HepG2 (cell line): ENCODE results near the gene PSMC4. TPM values are rescaled to one million over a fixed set of nuclear protein-coding genes. Genes with fewer than 3 reads are reported as not detected.

Experiments used
- ATAC-seq: fragments of 200-7000 bp; cut with Tn5 transposase; 3 replicates; pipeline ENCODE4 v1.9.1; 2020; ENCODE audit warnings: mild to moderate bottlenecking, moderate library complexity
- BruUV-seq: library from RNA; stranded (reverse); fragments of 400-500 nt; replicated peaks from 2 replicates; lab custom pipeline; 2021; lab: Mats Ljungman, UMichigan
- CTCF ChIA-PET: fragments of 300-600 bp; formaldehyde crosslinking; extraction: SDS; loops from one replicate; lab custom pipeline; 2021; ENCODE audit warnings: low total read pairs, inconsistent platforms, low intra/inter-chr PET ratio; lab: Yijun Ruan, JAX
- POLR2A ChIA-PET: fragments of 350-600 bp; sonication (Branson Sonifier 250); formaldehyde crosslinking; loops from one replicate; lab custom pipeline; 2020; ENCODE audit warnings: antibody characterized with exemption, inconsistent platforms; lab: Yijun Ruan, JAX
- DNase-seq: peaks from one replicate; pipeline ENCODE4 v3.0.0-alpha.2; 2015; ENCODE audit warnings: low spot score
- FAIRE-seq: peaks from 3 replicates; lab custom pipeline; 2011; peaks lifted over from hg19 to GRCh38; lab: Jason Lieb, UNC
- H2AFZ ChIP-seq: one replicate; pipeline ENCODE4 v1.6.1; 2011; ENCODE audit warnings: low read length, inconsistent platforms
- H3K27ac ChIP-seq: fragments of 300-600 bp; 3 replicates; pipeline ENCODE4 v1.8.0; 2011; ENCODE audit warnings: mixed run types, mild to moderate bottlenecking, mixed read lengths, low read length, inconsistent platforms; ENCODE audit not compliant: insufficient read depth; ENCODE audit errors: extremely low read length
- H3K27me3 ChIP-seq, 2 experiments: fragments of 200-600 bp in 1 of 2; 2 replicates in 1 of 2; 3 replicates in 1 of 2; pipeline versions ENCODE4 v1.6.0 to v1.8.0; 2011; ENCODE audit warnings: low read length in 2 of 2, mild to moderate bottlenecking in 2 of 2, moderate library complexity in 2 of 2, inconsistent platforms in 1 of 2; ENCODE audit not compliant: insufficient read depth in 2 of 2, control insufficient read depth in 1 of 2
- H3K36me3 ChIP-seq, 2 experiments: fragments of 200-600 bp in 1 of 2; replicated peaks in 1 of 2; 2 replicates in 1 of 2; 3 replicates in 1 of 2; pipeline versions ENCODE4 v1.5.1 to v1.8.0; 2011; ENCODE audit warnings: low read length in 2 of 2, inconsistent platforms in 1 of 2; ENCODE audit not compliant: insufficient read depth in 2 of 2, control insufficient read depth in 1 of 2
- H3K4me1 ChIP-seq: 2 replicates; pipeline ENCODE4 v1.5.1; 2012; ENCODE audit warnings: low read length, inconsistent platforms; ENCODE audit not compliant: insufficient read depth
- H3K4me2 ChIP-seq: 2 replicates; pipeline ENCODE4 v1.6.0; 2011; ENCODE audit warnings: low read depth, low read length, inconsistent platforms
- H3K4me3 ChIP-seq, 3 experiments: fragments of 200-600 bp in 1 of 3; sonication (generic), shearing (Covaris generic) in 1 of 3; replicated peaks in 1 of 3; 2 replicates each; pipeline ENCODE4 v1.5.1; 2011 to 2016; ENCODE audit warnings: low read length in 3 of 3, inconsistent platforms in 2 of 3, low read depth in 2 of 3, mild to moderate bottlenecking in 2 of 3, control low read depth in 1 of 3, mixed read lengths in 1 of 3; ENCODE audit not compliant: insufficient read depth in 1 of 3
- H3K79me2 ChIP-seq: one replicate; pipeline ENCODE4 v1.6.1; 2011; ENCODE audit warnings: low read length, inconsistent platforms; ENCODE audit not compliant: insufficient read depth
- H3K9ac ChIP-seq: 2 replicates; pipeline ENCODE4 v1.6.0; 2011; ENCODE audit warnings: mild to moderate bottlenecking, low read depth, low read length, inconsistent platforms; ENCODE audit not compliant: insufficient read depth
- H3K9me3 ChIP-seq: 2 replicates; pipeline ENCODE4 v1.5.1; 2012; ENCODE audit warnings: mild to moderate bottlenecking, low read length
- H4K20me1 ChIP-seq: 2 replicates; pipeline ENCODE4 v1.6.0; 2011; ENCODE audit warnings: inconsistent platforms, mild to moderate bottlenecking, low read length, moderate library complexity; ENCODE audit not compliant: insufficient read depth
- IRF9 ChIP-seq: sonication (generic); formaldehyde crosslinking; IDR thresholded peaks from 2 replicates; pipeline ENCODE4 v1.8.0; 2022; ENCODE audit warnings: missing genetic modification reagents, mild to moderate bottlenecking, borderline replicate concordance
- MED13 ChIP-seq: sonication (generic); formaldehyde crosslinking; IDR thresholded peaks from 2 replicates; pipeline ENCODE4 v1.5.0; 2020; ENCODE audit warnings: missing genetic modification reagents
- NFAT5 ChIP-seq: sonication (generic); formaldehyde crosslinking; IDR thresholded peaks from 2 replicates; pipeline ENCODE4 v1.4.0; 2020; ENCODE audit warnings: missing genetic modification reagents
- NONO ChIP-seq, 2 experiments: fragments of 450-650 bp in 1 of 2; sonication (generic) in 1 of 2; formaldehyde crosslinking in 1 of 2; IDR thresholded peaks in 1 of 2; conservative IDR thresholded peaks in 1 of 2; 2 replicates each; pipeline versions ENCODE4 v1.6.1 to v1.8.0; 2017 to 2022; ENCODE audit warnings: mild to moderate bottlenecking in 1 of 2, missing genetic modification reagents in 1 of 2, moderate library complexity in 1 of 2
- NR2F6 ChIP-seq, 2 experiments: IDR thresholded peaks; 2 replicates each; pipeline ENCODE4 v1.6.1; 2016; ENCODE audit warnings: antibody characterized with exemption in 1 of 2, mild to moderate bottlenecking in 1 of 2
- SIN3A ChIP-seq: IDR thresholded peaks from 2 replicates; pipeline ENCODE4 v1.6.1; 2011; ENCODE audit warnings: low read depth, mild to moderate bottlenecking, control low read depth, low read length, borderline replicate concordance
- SRF ChIP-seq: IDR thresholded peaks from 2 replicates; pipeline ENCODE4 v1.6.1; 2011; ENCODE audit warnings: mild to moderate bottlenecking, low read depth, low read length, moderate library complexity
- TRIM22 ChIP-seq: fragments of 450-650 bp; IDR thresholded peaks from 2 replicates; pipeline ENCODE4 v1.6.1; 2017
- ZNF207 ChIP-seq: fragments of 450-650 bp; IDR thresholded peaks from 2 replicates; pipeline ENCODE4 v1.6.1; 2016; ENCODE audit warnings: antibody characterized with exemption, borderline replicate concordance
- WGBS: methylation state at CpG from one replicate; pipeline ENCODE4 v1.1.6; 2017; ENCODE audit warnings: low lambda C conversion rate; 5-methylcytosine and 5-hydroxymethylcytosine counted together
- in situ Hi-C: cut with HindIII; loops from 2 replicates; pipeline ENCODE4 v1.10.0; 2017; ENCODE audit warnings: low pct_unique_long_range_greater_than_20kb; ENCODE audit not compliant: extremely low pct_ligation_motif_present
- intact Hi-C: fragments of 100-400 bp; cut with micrococcal nuclease; formaldehyde crosslinking; loops from one replicate; pipeline ENCODE4 v1.10.0; 2022; ENCODE audit not compliant: unreplicated experiment
- polyA plus RNA-seq, 8 experiments: library from polyadenylated mRNA; depleted of rRNA in 3 of 8; stranded (reverse) in 7 of 8; unstranded in 1 of 8; fragments of >200 nt; fragmentation: Illumina TruSeq in 4 of 8; extraction: Trizol in 4 of 8; gene quantifications; 2 replicates each; pipeline versions ENCODE4 v1.2.1 to v1.2.3, GENCODE V29; 2011 to 2016; ENCODE audit warnings: low read depth in 4 of 8, missing spikeins in 1 of 8, mixed read lengths in 1 of 8; ENCODE audit not compliant: insufficient read depth in 1 of 8
- total RNA-seq, 5 experiments: library from RNA; depleted of rRNA; stranded (reverse); fragments of >200 nt; fragmentation: Illumina TruSeq; extraction: Trizol; gene quantifications; 2 replicates each; pipeline ENCODE4 v1.2.3, GENCODE V29; 2016; ENCODE audit warnings: low read depth in 1 of 5
- TF ChIP-seq, protein P1 (sequence below): sonication (generic); formaldehyde crosslinking; IDR thresholded peaks from 2 replicates; pipeline ENCODE4 v1.5.1; 2020; ENCODE audit warnings: mild to moderate bottlenecking, missing genetic modification reagents, moderate library complexity

Gene PSMC4
- total and polyA plus RNA-seq, 2 of the 13 experiments (the other 11 are each of a cell fraction or from before 2014, with no cell fraction given) = 49.9 to 160 TPM

DNA sequence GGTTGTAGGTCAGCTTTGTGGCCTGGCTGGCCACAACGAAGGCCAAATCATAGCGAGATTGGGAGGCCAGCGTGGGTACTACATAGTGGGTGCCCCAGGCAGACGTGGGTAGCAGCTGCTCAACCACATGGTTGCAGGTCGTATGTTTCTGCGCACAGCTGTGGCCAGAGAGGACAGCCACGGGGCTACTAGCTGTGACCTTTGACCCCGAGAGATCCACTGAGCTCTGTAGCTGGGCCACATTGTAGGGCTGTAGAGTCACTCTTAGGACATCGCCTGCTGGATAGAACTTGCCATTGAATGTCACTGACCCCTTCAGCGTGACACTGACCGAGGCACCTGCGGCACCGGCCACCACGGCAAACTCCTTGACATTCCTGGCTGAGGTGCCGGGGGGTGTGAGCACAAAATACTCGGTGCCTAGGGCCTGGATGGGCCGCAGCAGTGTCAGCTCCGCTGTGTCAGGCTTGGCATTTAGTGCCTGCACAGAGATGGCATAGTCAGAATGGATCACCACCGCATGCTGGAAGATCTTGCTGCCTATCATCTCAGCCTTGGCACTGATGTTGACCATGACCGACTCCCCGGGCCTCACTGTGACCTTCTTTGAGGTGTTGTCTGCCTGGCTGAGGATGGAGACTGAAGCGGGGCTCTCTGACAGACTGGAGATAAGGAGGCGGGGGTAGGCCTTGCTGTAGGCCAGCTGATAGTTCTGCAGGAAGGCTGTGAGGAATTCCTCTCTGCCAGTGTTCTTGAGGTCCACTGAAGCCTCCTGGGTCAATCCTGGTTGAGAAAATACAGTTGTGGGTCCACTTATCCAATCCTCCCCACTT lies 43.2 kb upstream of the PSMC4 start:
- Histone ChIP-seq H2AFZ (no peak overlapping the region), H3K4me3 (no peak overlapping the region), H3K4me2 (no peak overlapping the region), H3K36me3 (no peaks in the 10 kb centered on the region), H3K27me3 (no peaks in the 10 kb centered on the region), H3K4me1 (peaks cover 6% of the 10 kb centered on the region; the same call in 1 of the 2 replicates), H3K9ac (no peak overlapping the region), H3K79me2 (no peaks in the 10 kb centered on the region), H3K27ac (no peak overlapping the region), H4K20me1 (no peaks in the 10 kb centered on the region), H3K9me3 (no peaks in the 10 kb centered on the region)
- CTCF ChIA-PET = no interaction called here
- FAIRE-seq = no peak
- no peak for ATAC-seq
- no peak for DNase-seq
- WGBS = 25% methylated on average over 3 of the region's 23 CpGs
- in situ Hi-C loops = no loop called here
- POLR2A ChIA-PET = no interaction called here
- intact Hi-C loops = no loop called here
- no TSS peak for BruUV-seq
- TF ChIP-seq, protein P1, sequence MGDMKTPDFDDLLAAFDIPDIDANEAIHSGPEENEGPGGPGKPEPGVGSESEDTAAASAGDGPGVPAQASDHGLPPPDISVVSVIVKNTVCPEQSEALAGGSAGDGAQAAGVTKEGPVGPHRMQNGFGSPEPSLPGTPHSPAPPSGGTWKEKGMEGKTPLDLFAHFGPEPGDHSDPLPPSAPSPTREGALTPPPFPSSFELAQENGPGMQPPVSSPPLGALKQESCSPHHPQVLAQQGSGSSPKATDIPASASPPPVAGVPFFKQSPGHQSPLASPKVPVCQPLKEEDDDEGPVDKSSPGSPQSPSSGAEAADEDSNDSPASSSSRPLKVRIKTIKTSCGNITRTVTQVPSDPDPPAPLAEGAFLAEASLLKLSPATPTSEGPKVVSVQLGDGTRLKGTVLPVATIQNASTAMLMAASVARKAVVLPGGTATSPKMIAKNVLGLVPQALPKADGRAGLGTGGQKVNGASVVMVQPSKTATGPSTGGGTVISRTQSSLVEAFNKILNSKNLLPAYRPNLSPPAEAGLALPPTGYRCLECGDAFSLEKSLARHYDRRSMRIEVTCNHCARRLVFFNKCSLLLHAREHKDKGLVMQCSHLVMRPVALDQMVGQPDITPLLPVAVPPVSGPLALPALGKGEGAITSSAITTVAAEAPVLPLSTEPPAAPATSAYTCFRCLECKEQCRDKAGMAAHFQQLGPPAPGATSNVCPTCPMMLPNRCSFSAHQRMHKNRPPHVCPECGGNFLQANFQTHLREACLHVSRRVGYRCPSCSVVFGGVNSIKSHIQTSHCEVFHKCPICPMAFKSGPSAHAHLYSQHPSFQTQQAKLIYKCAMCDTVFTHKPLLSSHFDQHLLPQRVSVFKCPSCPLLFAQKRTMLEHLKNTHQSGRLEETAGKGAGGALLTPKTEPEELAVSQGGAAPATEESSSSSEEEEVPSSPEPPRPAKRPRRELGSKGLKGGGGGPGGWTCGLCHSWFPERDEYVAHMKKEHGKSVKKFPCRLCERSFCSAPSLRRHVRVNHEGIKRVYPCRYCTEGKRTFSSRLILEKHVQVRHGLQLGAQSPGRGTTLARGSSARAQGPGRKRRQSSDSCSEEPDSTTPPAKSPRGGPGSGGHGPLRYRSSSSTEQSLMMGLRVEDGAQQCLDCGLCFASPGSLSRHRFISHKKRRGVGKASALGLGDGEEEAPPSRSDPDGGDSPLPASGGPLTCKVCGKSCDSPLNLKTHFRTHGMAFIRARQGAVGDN (CRISPR knock-in tag) = peak; percentile 13; the same call in 1 of the 2 replicates
- TF ChIP-seq TRIM22 (no peak), NONO (IDR thresholded peaks at IDR 0.05) (no peak), NONO (CRISPR knock-in tag; conservative IDR thresholded peaks at IDR 0.05) (no peak), SRF (no peak), ZNF207 (no peak), IRF9 (CRISPR knock-in tag) (no peak), SIN3A (no peak), MED13 (CRISPR knock-in tag) (no peak), NFAT5 (CRISPR knock-in tag) (no peak), NR2F6 (IDR thresholded peaks at IDR 0.05) (0 out of 2 replicates have a peak, but pooled peaks have one; percentile 15), NR2F6 (CRISPR knock-in tag; IDR thresholded peaks at IDR 0.05) (no peak)
